ENCODE data around the gene FPGS. TPM values are rescaled to one million over a fixed set of nuclear protein-coding genes. Genes with fewer than 3 reads are reported as not detected.

FPGS gene
- polyA plus RNA-seq, 1 of the 3 experiments (the other 2 are of a cell fraction): 82.7 TPM

DNA sequence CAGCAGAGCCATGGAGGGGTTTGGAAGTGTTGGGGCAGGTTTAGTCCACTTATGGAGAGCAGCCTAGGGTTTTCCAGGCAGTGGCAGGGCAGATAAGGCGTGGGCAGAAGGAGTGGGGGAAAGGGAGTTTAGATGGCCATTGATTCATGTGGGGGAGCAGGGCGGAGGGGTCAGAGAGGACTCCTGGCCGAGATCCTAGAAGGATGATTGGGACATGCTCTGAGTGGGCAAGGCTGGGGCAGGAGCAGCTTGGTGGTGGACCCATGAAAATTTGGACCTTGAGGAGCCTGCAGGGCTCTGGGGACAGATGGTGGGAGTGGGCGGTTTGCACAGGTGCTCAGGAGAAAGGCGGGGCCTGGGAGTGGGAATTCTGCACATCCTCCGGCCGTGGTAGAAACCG lies 49.5 kb upstream of the FPGS start:
- TF ChIP-seq, protein P1, sequence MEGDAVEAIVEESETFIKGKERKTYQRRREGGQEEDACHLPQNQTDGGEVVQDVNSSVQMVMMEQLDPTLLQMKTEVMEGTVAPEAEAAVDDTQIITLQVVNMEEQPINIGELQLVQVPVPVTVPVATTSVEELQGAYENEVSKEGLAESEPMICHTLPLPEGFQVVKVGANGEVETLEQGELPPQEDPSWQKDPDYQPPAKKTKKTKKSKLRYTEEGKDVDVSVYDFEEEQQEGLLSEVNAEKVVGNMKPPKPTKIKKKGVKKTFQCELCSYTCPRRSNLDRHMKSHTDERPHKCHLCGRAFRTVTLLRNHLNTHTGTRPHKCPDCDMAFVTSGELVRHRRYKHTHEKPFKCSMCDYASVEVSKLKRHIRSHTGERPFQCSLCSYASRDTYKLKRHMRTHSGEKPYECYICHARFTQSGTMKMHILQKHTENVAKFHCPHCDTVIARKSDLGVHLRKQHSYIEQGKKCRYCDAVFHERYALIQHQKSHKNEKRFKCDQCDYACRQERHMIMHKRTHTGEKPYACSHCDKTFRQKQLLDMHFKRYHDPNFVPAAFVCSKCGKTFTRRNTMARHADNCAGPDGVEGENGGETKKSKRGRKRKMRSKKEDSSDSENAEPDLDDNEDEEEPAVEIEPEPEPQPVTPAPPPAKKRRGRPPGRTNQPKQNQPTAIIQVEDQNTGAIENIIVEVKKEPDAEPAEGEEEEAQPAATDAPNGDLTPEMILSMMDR (IDR thresholded peaks at IDR 0.05): no peak
- TF ChIP-seq, protein P2, sequence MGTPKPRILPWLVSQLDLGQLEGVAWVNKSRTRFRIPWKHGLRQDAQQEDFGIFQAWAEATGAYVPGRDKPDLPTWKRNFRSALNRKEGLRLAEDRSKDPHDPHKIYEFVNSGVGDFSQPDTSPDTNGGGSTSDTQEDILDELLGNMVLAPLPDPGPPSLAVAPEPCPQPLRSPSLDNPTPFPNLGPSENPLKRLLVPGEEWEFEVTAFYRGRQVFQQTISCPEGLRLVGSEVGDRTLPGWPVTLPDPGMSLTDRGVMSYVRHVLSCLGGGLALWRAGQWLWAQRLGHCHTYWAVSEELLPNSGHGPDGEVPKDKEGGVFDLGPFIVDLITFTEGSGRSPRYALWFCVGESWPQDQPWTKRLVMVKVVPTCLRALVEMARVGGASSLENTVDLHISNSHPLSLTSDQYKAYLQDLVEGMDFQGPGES (IDR thresholded peaks at IDR 0.05; ENCODE audit: low read depth, low read length): no peak
- TF ChIP-seq SMC3 (IDR thresholded peaks at IDR 0.05; ENCODE audit: low read depth, low read length) (no peak), TAF1 (IDR thresholded peaks at IDR 0.05; ENCODE audit: borderline replicate concordance, low read depth, low read length) (no peak), POLR2AphosphoS5 (IDR thresholded peaks at IDR 0.05; ENCODE audit: low read depth, low read length) (no peak), SIN3A (IDR thresholded peaks at IDR 0.05; ENCODE audit: borderline replicate concordance, low read depth, low read length) (no peak), EP300 (IDR thresholded peaks at IDR 0.05; ENCODE audit: borderline replicate concordance in 1 of 2, low read depth in 1 of 2, low read length in 1 of 2) (no peak), USF2 (IDR thresholded peaks at IDR 0.05; ENCODE audit: borderline replicate concordance, low read depth, low read length) (no peak), FOXJ3 (CRISPR knock-in tag; IDR thresholded peaks at IDR 0.05) (no peak), MXI1 (IDR thresholded peaks at IDR 0.05; ENCODE audit: low read depth, low read length) (no peak), RFX5 (IDR thresholded peaks at IDR 0.05; ENCODE audit: low read length) (no peak), FOSL2 (IDR thresholded peaks at IDR 0.05; ENCODE audit: borderline replicate concordance, low read depth) (no peak)
- TF ChIP-seq, protein P3, sequence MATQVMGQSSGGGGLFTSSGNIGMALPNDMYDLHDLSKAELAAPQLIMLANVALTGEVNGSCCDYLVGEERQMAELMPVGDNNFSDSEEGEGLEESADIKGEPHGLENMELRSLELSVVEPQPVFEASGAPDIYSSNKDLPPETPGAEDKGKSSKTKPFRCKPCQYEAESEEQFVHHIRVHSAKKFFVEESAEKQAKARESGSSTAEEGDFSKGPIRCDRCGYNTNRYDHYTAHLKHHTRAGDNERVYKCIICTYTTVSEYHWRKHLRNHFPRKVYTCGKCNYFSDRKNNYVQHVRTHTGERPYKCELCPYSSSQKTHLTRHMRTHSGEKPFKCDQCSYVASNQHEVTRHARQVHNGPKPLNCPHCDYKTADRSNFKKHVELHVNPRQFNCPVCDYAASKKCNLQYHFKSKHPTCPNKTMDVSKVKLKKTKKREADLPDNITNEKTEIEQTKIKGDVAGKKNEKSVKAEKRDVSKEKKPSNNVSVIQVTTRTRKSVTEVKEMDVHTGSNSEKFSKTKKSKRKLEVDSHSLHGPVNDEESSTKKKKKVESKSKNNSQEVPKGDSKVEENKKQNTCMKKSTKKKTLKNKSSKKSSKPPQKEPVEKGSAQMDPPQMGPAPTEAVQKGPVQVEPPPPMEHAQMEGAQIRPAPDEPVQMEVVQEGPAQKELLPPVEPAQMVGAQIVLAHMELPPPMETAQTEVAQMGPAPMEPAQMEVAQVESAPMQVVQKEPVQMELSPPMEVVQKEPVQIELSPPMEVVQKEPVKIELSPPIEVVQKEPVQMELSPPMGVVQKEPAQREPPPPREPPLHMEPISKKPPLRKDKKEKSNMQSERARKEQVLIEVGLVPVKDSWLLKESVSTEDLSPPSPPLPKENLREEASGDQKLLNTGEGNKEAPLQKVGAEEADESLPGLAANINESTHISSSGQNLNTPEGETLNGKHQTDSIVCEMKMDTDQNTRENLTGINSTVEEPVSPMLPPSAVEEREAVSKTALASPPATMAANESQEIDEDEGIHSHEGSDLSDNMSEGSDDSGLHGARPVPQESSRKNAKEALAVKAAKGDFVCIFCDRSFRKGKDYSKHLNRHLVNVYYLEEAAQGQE (IDR thresholded peaks at IDR 0.05; ENCODE audit: low read depth, low read length): no peak
- TF ChIP-seq, protein P4, sequence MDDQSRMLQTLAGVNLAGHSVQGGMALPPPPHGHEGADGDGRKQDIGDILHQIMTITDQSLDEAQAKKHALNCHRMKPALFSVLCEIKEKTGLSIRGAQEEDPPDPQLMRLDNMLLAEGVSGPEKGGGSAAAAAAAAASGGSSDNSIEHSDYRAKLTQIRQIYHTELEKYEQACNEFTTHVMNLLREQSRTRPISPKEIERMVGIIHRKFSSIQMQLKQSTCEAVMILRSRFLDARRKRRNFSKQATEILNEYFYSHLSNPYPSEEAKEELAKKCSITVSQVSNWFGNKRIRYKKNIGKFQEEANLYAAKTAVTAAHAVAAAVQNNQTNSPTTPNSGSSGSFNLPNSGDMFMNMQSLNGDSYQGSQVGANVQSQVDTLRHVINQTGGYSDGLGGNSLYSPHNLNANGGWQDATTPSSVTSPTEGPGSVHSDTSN (IDR thresholded peaks at IDR 0.05): no peak
- ChIA-PET POLR2A (interaction anchor here (1.1 kb wide), 1 partner anchor 10 kb away, joined by 3 read pairs; no protein-coding TSS in a partner anchor), CTCF (interaction anchor here (1.0 to 4.4 kb wide), 3 partner anchors 18 to 163 kb away, joined by 4 to 28 read pairs (median 4); partner anchors contain the start of gene TOR2A)
- peaks cover 0 to 20% of the 10 kb centered on the region in 2 experiments; a peak in 1 of 4 replicates for H3K4me1 ChIP-seq (ENCODE audit: control insufficient read depth in 1 of 2, insufficient read depth in 2 of 2, low read depth in 1 of 2, low read length in 1 of 2)
- H3K9ac ChIP-seq: no peak overlapping the region
- no peaks in the 10 kb centered on the region for H3K9me2 ChIP-seq
- H3K36me3 ChIP-seq (replicated peaks in 1 of 2; ENCODE audit: control insufficient read depth in 1 of 2, insufficient read depth in 2 of 2, low read length in 1 of 2): no peaks in the 10 kb centered on the region
- no peaks in the 10 kb centered on the region for H3F3A ChIP-seq (replicated peaks; ENCODE audit: insufficient read depth)
- no peak overlapping the region for H2AFZ ChIP-seq (ENCODE audit: low read depth)
- H4K20me1 ChIP-seq (ENCODE audit: insufficient read depth): no peaks in the 10 kb centered on the region
- no peak overlapping the region for H3K4me2 ChIP-seq
- H3K79me2 ChIP-seq (ENCODE audit: insufficient read depth): no peaks in the 10 kb centered on the region
- H3K27me3 ChIP-seq (ENCODE audit: insufficient read depth): peaks cover 20% of the 10 kb centered on the region
- no peak overlapping the region for H3K27ac ChIP-seq (ENCODE audit: low read depth in 2 of 2, low read length in 1 of 2)
- no peaks in the 10 kb centered on the region for H3K9me3 ChIP-seq
- WGBS (ENCODE audit: low lambda C conversion rate): 62% methylated on average over 3 of the region's 8 CpGs
- H3K4me3 ChIP-seq (ENCODE audit: low read depth in 2 of 2, low read length in 1 of 2): peak overlapping the region in 1 of 2 experiments; percentile 54; a peak in 1 of 4 replicates
- DNase-seq: no peak
